GM12892 (cell line): ENCODE results near the gene RALGPS1.

Source experiments
- POLR2A ChIP-seq: IDR thresholded peaks from 2 replicates; pipeline ENCODE4 v1.6.1; 2011; ENCODE audit warnings: low read depth, low read length, control low read depth
- POLR2AphosphoS5 ChIP-seq: IDR thresholded peaks from 2 replicates; pipeline ENCODE4 v1.6.1; 2011; ENCODE audit warnings: low read depth, low read length, control low read depth
- TAF1 ChIP-seq: IDR thresholded peaks from 2 replicates; pipeline ENCODE4 v1.6.1; 2011; ENCODE audit warnings: low read depth, mild to moderate bottlenecking, control low read depth, low read length, borderline replicate concordance

GRCh38 chr9:126891676-126892075, 22.9 kb upstream of the RALGPS1 start:
- TF ChIP-seq POLR2AphosphoS5 (no peak), TAF1 (no peak), POLR2A (no peak)
